Gastroesophageal sphincter (tissue), 4 donors: Measurements from ENCODE around the gene NDRG2. TPM values are rescaled to one million over a fixed set of nuclear protein-coding genes. Genes with fewer than 3 reads are reported as not detected.

Experiments used
- ATAC-seq: fragments of 150-250 bp; one replicate; pipeline ENCODE4 v1.9.1; 2016; ENCODE audit warnings: mild to moderate bottlenecking, moderate library complexity
- H3K27ac ChIP-seq, 4 donors: fragments of 200-600 bp; sonication (generic) in 3 of 4; 1 replicate in 3 of 4; 2 replicates in 1 of 4; pipeline ENCODE4 v1.5.1; 2016 to 2019
- H3K27me3 ChIP-seq: fragments of 200-600 bp; sonication (generic); one replicate; pipeline ENCODE4 v1.5.1; 2019
- H3K36me3 ChIP-seq, 2 donors: fragments of 200-600 bp; sonication (generic); one replicate each; pipeline ENCODE4 v1.5.1; 2019; ENCODE audit warnings: control low read depth in 1 of 2
- H3K4me1 ChIP-seq, 3 donors: fragments of 200-600 bp; sonication (generic); 1 replicate in 2 of 3; 2 replicates in 1 of 3; pipeline ENCODE4 v1.5.1; 2016 to 2019; ENCODE audit warnings: control low read depth in 2 of 3
- H3K4me3 ChIP-seq, 2 donors: fragments of 200-600 bp; sonication (generic); one replicate each; pipeline ENCODE4 v1.5.1; 2019; ENCODE audit warnings: mild to moderate bottlenecking in 1 of 2, moderate library complexity in 1 of 2
- H3K9me3 ChIP-seq, 3 donors: fragments of 200-600 bp; sonication (generic); one replicate each; pipeline ENCODE4 v1.5.1; 2017 to 2019; ENCODE audit warnings: control low read depth in 2 of 3
- EP300 ChIP-seq: sonication (generic); formaldehyde crosslinking; IDR thresholded peaks from one replicate; pipeline ENCODE4 v1.6.1; 2017; ENCODE audit warnings: antibody characterized with exemption, mild to moderate bottlenecking
- POLR2A ChIP-seq, 2 donors: fragments of 450-650 bp; IDR thresholded peaks; one replicate each; pipeline ENCODE4 v1.6.1; 2017; ENCODE audit warnings: antibody characterized with exemption in 2 of 2, mild to moderate bottlenecking in 2 of 2, moderate library complexity in 1 of 2
- POLR2AphosphoS5 ChIP-seq: sonication (generic); formaldehyde crosslinking; IDR thresholded peaks from one replicate; pipeline ENCODE4 v1.6.1; 2017; ENCODE audit warnings: antibody characterized with exemption
- WGBS, 2 donors: methylation state at CpG; one replicate each; pipeline ENCODE4 v1.1.5; 2018; ENCODE audit warnings: low coverage in 1 of 2; 5-methylcytosine and 5-hydroxymethylcytosine counted together
- total RNA-seq, 4 donors: library from RNA; depleted of rRNA; stranded (reverse); fragments of >200 nt; gene quantifications; one replicate each; pipeline ENCODE4 v1.1.0, GENCODE V29; 2016
- TF ChIP-seq, protein P1 (sequence below), 4 experiments: fragments of 200-600 bp in 2 of 4; fragments of 450-650 bp in 2 of 4; sonication (generic) in 1 of 4; IDR thresholded peaks; one replicate each; pipeline ENCODE4 v1.5.1; 2017 to 2019; ENCODE audit warnings: antibody characterized with exemption in 4 of 4, mild to moderate bottlenecking in 2 of 4, moderate library complexity in 2 of 4

NDRG2 gene
- 100 to 1,000 TPM; 155 to 259 (median 187) TPM for total RNA-seq

GRCh38 chr14:21024585-21025370 is at the start of gene NDRG2:
Gene NDRG2, minus strand, starts transcription at chr14:21025061. Its CDS starts 1,746 bp downstream, at chr14:21023315.
- WGBS, 2 donors, result 0% methylated on average over 7 of the region's 72 CpGs; no CpG with 5 or more reads in 1 of the 2 donors
- Histone ChIP-seq H3K9me3 (no peaks in the 10 kb centered on the region), H3K36me3 (peaks cover 0 to 27% of the 10 kb centered on the region in 2 donors), H3K27ac (peak within 1 kb of the TSS; percentile 78 to 95 (median 92)), H3K4me3 (peak within 1 kb of the TSS; percentile 74 to 77), H3K4me1 (peaks cover 0 to 65% (median 17%) of the 10 kb centered on the region in 3 donors), H3K27me3 (no peaks in the 10 kb centered on the region)
- ATAC-seq, result peak; percentile 87
- TF ChIP-seq POLR2A (IDR thresholded peaks at IDR 0.05) (peak; percentile 21 to 32), POLR2AphosphoS5 (peak; percentile 37), EP300 (no peak)
- TF ChIP-seq, protein P1, sequence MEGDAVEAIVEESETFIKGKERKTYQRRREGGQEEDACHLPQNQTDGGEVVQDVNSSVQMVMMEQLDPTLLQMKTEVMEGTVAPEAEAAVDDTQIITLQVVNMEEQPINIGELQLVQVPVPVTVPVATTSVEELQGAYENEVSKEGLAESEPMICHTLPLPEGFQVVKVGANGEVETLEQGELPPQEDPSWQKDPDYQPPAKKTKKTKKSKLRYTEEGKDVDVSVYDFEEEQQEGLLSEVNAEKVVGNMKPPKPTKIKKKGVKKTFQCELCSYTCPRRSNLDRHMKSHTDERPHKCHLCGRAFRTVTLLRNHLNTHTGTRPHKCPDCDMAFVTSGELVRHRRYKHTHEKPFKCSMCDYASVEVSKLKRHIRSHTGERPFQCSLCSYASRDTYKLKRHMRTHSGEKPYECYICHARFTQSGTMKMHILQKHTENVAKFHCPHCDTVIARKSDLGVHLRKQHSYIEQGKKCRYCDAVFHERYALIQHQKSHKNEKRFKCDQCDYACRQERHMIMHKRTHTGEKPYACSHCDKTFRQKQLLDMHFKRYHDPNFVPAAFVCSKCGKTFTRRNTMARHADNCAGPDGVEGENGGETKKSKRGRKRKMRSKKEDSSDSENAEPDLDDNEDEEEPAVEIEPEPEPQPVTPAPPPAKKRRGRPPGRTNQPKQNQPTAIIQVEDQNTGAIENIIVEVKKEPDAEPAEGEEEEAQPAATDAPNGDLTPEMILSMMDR (IDR thresholded peaks at IDR 0.05), result no peak

DNA sequence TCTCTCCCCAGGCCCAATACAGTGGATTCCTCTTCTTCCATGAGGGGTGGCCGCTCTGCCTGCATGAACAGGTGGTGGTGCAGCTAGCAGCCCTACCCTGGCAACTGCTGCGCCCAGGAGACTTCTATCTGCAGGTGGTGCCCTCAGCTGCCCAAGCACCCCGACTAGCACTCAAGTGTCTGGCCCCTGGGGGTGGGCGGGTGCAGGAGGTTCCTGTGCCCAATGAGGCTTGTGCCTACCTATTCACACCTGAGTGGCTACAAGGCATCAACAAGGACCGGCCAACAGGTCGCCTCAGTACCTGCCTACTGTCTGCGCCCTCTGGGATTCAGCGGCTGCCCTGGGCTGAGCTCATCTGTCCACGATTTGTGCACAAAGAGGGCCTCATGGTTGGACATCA is 49.1 kb upstream of the NDRG2 start:
- ATAC-seq, result no peak
- Histone ChIP-seq H3K4me3 (no peak overlapping the region), H3K9me3 (no peaks in the 10 kb centered on the region), H3K36me3 (peaks cover 0 to 62% of the 10 kb centered on the region in 2 donors), H3K27me3 (no peaks in the 10 kb centered on the region), H3K27ac (peak overlapping the region in 1 of 4 donors; percentile 0), H3K4me1 (peaks cover 0 to 40% (median 15%) of the 10 kb centered on the region in 3 donors)
- TF ChIP-seq EP300 (no peak), POLR2A (IDR thresholded peaks at IDR 0.05) (no peak)
- WGBS, 2 donors, result no CpG with 5 or more reads among the region's 9 CpGs

GRCh38 chr14:21072781-21073339 is 48.0 kb upstream of the NDRG2 start:
- Histone ChIP-seq H3K9me3 (no peaks in the 10 kb centered on the region), H3K27me3 (no peaks in the 10 kb centered on the region), H3K36me3 (peaks cover 0 to 51% of the 10 kb centered on the region in 2 donors), H3K4me1 (peaks cover 0 to 47% (median 22%) of the 10 kb centered on the region in 3 donors), H3K27ac (peak overlapping the region in 3 of 4 donors; percentile 88 to 93 (median 89)), H3K4me3 (no peak overlapping the region)
- WGBS, 2 donors, result no CpG with 5 or more reads among the region's 9 CpGs
- ATAC-seq, result no peak
- TF ChIP-seq POLR2AphosphoS5 (no peak), POLR2A (IDR thresholded peaks at IDR 0.05) (no peak), EP300 (no peak)
- TF ChIP-seq, protein P1 (IDR thresholded peaks at IDR 0.05), result no peak

DNA sequence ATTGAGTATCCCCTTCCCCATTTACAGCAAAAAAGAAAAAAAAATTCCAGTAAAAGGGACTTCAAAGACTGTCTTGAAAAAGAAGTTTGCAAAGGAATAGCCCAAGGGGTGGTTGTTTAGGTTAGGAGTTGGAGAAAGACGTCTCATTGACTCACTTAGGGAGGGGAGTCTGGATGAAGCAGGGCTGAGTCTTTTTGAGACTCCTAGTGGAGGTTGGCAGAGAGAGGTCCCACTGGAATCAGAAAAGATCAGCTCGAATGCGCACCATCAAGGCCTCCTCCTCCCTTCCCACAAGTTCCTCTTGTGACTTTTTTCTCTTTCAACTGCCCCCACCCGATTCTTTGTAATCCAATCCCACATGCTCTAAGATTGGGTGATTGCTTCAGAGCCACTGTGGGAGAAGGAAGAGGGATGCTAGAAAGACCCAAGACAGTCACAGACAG is 47.2 kb upstream of the NDRG2 start:
- no peak for TF ChIP-seq POLR2AphosphoS5
- no peak for TF ChIP-seq EP300
- no peak for TF ChIP-seq POLR2A (IDR thresholded peaks at IDR 0.05)
- TF ChIP-seq, protein P1 (IDR thresholded peaks at IDR 0.05), result no peak
- peak; percentile 38 for ATAC-seq
- no peaks in the 10 kb centered on the region for H3K27me3 ChIP-seq
- H3K27ac ChIP-seq, result peak overlapping the region; percentile 2 to 93 (median 88)
- WGBS, 2 donors, result 0 to 26% methylated on average over 1 to 4 of the region's 4 CpGs
- no peaks in the 10 kb centered on the region for H3K9me3 ChIP-seq
- H3K36me3 ChIP-seq, result peaks cover 0 to 43% of the 10 kb centered on the region in 2 donors
- H3K4me1 ChIP-seq, result peaks cover 0 to 47% (median 22%) of the 10 kb centered on the region in 3 donors
- peak overlapping the region; percentile 66 to 78 for H3K4me3 ChIP-seq

- Histone ChIP-seq H3K27me3 (no peaks in the 10 kb centered on the region), H3K27ac (peak overlapping the region; percentile 2 to 93 (median 88)), H3K4me1 (peaks cover 0 to 47% (median 22%) of the 10 kb centered on the region in 3 donors), H3K9me3 (no peaks in the 10 kb centered on the region), H3K36me3 (peaks cover 0 to 37% of the 10 kb centered on the region in 2 donors), H3K4me3 (peak overlapping the region; percentile 66 to 78)
- peak; percentile 74 for ATAC-seq
- TF ChIP-seq POLR2A (IDR thresholded peaks at IDR 0.05), result peak in 1 of 2 donors; percentile 15
- TF ChIP-seq, protein P1 (IDR thresholded peaks at IDR 0.05), result peak in 1 of 4 experiments; percentile 9
- TF ChIP-seq POLR2AphosphoS5, result peak; percentile 44
- TF ChIP-seq EP300, result no peak
- WGBS, 2 donors, result no CpG with 5 or more reads among the region's 37 CpGs
Observed at GRCh38 chr14:21071225-21072030, 46.6 kb upstream of the NDRG2 start.
